Coronary artery (tissue), 2 donors: ENCODE results near the gene FAM174B.

Experiments
- DNase-seq: peaks from one replicate; pipeline ENCODE4 v3.0.0-alpha.2; 2017; ENCODE audit warnings: low spot score
- H3K27ac ChIP-seq, 2 donors: fragments of 200-600 bp; sonication (generic); one replicate each; pipeline ENCODE4 v1.5.1; 2016 to 2019
- H3K4me3 ChIP-seq: fragments of 200-600 bp; sonication (generic); 2 replicates; pipeline ENCODE4 v1.5.1; 2016; ENCODE audit warnings: mild to moderate bottlenecking, moderate library complexity
- TF ChIP-seq, protein P1 (sequence below): fragments of 200-600 bp; sonication (generic); IDR thresholded peaks from one replicate; pipeline ENCODE4 v1.5.1; 2019; ENCODE audit warnings: antibody characterized with exemption

FAM174B gene

DNA sequence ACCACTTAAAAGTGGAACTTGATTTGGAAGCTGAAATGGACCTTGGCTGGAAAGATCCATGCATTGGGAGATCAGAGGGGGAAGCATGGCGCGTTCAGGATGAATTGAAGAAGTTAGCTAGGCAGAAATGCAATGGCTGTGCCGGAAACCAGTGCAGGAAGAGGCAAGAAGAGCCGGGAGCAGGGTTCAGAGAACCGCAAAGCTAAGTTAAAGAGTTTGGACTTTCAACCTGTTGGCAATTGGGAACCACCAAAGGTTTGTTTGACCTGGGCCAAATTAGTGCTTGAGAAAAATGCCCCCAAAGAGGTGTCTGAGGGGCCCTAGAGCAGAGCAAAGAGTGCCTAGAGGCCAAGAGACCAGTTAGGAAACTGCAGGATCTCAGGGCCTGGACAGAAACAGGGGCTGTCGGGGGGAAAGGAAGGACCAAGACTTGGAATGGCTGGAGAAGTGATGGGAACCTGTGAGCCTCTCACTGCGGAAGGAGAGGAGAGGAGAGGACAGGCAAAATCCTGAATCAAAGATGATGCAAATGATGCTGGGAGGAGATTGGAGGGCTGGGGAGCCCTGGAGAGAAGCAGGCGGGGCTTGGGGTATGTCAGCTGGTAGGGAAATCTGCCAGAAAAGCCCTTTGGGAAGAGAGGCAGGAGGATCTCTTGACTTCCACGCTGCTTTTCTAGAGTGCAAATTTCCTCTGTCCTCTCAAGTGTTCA is 49.3 kb downstream of the FAM174B start:
- Histone ChIP-seq H3K27ac (no peak overlapping the region), H3K4me3 (no peak overlapping the region)
- DNase-seq: no peak
- TF ChIP-seq, protein P1, sequence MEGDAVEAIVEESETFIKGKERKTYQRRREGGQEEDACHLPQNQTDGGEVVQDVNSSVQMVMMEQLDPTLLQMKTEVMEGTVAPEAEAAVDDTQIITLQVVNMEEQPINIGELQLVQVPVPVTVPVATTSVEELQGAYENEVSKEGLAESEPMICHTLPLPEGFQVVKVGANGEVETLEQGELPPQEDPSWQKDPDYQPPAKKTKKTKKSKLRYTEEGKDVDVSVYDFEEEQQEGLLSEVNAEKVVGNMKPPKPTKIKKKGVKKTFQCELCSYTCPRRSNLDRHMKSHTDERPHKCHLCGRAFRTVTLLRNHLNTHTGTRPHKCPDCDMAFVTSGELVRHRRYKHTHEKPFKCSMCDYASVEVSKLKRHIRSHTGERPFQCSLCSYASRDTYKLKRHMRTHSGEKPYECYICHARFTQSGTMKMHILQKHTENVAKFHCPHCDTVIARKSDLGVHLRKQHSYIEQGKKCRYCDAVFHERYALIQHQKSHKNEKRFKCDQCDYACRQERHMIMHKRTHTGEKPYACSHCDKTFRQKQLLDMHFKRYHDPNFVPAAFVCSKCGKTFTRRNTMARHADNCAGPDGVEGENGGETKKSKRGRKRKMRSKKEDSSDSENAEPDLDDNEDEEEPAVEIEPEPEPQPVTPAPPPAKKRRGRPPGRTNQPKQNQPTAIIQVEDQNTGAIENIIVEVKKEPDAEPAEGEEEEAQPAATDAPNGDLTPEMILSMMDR: no peak

DNA sequence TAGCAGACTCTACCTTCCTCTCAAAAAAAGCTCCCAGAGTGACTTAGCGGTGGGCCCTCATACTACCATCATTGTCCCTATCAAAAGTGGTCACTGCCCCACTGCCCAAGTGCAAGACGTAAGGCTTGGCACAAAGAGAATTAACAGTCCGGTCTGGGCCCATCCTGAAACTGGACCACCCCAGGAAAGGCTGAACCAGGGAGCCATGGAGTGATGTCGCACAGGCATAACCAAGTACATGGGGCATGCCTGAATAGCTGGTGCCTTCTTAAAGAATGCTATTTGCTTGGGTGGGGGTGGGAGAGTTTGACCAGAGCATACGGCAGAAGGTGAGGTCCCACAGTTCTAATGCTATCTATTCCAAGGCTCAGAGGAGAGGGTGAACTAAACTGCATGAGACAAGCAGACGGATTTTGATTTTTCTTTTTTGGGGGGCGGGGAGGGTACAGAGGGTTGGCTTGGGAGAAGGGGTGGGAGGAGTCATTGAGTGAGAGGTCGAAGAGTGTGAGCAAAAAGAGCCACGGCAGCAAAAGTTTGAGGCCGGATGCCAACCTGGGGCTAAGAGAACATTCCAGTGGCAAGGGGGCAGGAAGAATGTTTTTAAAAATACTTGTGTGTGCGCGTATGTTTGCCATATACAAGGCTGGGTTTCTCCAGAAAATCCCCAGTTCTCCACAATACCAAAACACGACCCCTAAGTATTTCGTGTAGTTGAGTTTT is 50.2 kb downstream of the FAM174B start:
- Histone ChIP-seq H3K4me3 (no peak overlapping the region), H3K27ac (no peak overlapping the region)
- TF ChIP-seq, protein P1: no peak
- no peak for DNase-seq

DNA sequence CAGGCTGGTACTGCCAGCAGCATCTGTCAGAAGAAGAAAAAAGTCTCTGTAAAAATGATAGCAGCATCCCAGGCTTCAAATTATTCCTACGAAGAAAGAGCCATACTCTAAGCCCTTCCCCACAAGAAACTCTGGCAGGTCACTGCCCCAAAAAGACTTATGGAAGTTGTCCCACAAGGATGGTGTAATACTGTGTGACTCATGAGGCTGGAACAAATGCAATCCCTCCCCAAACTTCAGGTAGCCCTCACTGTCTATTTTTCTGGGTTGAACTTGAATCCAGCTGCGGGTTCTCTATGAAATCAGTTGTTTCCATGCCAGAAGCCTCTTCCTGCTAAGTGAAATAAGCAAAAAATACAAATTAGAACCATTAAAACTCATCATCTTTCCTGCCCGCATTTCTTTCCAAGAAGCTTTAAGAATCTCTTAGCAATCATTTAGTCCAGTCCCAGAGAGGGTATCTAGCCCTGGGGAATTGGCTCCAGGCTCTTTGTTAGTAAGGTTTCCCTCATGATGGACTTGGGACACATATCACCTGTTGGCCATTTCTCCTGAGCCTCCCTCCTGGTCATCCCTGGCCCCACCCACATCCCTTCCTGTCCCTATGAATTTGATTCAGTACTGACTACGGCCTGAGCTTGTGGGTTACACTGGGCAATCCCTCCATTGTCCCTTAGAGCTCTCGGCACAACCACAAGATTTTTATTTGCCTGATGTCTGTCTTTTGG is 51.7 kb downstream of the FAM174B start:
- Histone ChIP-seq H3K27ac (no peak overlapping the region), H3K4me3 (no peak overlapping the region)
- TF ChIP-seq, protein P1: no peak
- no peak for DNase-seq

DNA sequence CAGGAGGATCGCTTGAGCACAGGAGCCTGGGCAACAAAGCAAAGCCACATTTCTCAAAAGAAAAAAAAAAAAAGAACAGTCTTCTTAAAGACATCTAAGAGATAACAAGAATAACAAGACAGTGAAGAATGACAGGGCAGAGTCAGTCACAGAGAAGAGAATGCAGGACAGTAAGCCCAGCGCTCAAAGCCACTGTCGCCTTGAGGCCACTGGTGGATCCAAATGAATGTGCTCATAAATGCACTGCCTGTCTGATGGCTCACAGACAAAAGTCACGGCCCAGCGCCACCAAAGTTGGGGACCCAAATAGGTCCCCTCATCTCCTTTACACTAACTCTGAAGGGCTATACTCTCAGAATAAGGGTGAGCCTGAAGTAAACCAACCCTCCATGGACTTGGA is 52.3 kb downstream of the FAM174B start:
- DNase-seq: no peak
- TF ChIP-seq, protein P1: no peak
- Histone ChIP-seq H3K27ac (no peak overlapping the region), H3K4me3 (no peak overlapping the region)

DNA sequence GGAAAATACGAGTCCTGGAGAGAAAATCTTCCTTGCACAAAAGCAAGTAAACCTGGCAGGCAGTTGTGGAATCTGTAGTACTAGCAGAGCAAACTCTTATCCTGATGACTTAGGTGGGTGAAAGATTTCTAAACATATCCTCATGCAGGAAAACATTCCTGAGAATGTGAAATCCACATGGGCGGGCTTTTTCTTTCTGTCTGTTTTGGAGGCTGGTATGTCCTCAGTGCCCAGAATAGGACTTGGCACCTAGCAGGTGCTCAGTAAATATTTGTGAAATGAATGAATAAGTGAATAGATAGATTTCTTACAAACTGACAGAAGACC is 53.3 kb downstream of the FAM174B start:
- no peak for DNase-seq
- TF ChIP-seq, protein P1: no peak
- H3K27ac ChIP-seq: no peak overlapping the region

DNA sequence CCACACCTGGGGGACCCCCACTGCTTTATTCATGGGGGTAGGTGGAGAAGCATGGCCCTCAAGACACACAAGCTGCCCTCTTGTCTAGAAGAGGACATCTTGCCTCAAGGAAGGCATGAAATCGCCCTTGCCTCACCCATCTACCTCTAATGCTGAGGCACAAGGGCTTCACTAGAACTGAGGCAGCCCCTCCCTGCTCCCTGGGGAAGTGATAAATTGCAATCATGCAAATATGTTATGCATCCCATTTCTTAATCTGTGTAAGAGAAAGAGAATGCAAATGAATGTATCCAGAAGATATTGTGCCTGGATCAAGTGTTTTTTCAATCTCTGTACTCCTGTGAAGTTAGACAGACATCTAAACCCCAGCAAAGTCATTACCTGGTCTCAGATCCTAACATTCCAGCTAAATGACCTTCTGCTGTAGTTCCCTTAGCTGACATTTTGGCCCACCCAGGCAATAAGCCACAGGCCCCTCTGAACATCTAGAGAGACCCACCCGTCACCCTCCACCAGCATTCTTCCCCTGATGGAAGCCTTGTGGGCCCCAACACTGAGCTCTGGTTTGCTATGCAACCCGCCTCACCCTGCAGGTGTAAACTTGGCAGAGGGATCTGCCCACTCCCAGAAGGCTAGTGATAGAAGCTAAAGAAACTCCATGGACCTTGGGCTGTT is 53.8 kb downstream of the FAM174B start:
- Histone ChIP-seq H3K4me3 (no peak overlapping the region), H3K27ac (no peak overlapping the region)
- TF ChIP-seq, protein P1: no peak
- DNase-seq: no peak

More for the DNA sequence above, 53.3 kb downstream of the FAM174B start:
- no peak overlapping the region for H3K4me3 ChIP-seq
